IMR-90 (cell line): Measurements from ENCODE around the gene POLR3A. TPM values are rescaled to one million over a fixed set of nuclear protein-coding genes. Genes with fewer than 3 reads are reported as not detected.

ENCODE experiments used
- ATAC-seq: fragments of 200-7000 bp; cut with Tn5 transposase; 2 replicates; pipeline ENCODE4 v1.9.1; 2020; ENCODE audit warnings: low read depth, mild to moderate bottlenecking, moderate library complexity
- BruUV-seq: library from RNA; stranded (reverse); fragments of 400-500 nt; replicated peaks from 2 replicates; lab custom pipeline; 2021; lab: Mats Ljungman, UMichigan
- CTCF ChIA-PET: fragments of 300-600 bp; formaldehyde crosslinking; extraction: SDS; loops from one replicate; lab custom pipeline; 2021; ENCODE audit warnings: antibody characterized with exemption; lab: Yijun Ruan, JAX
- POLR2A ChIA-PET: fragments of 300-600 bp; sonication (Branson Sonifier 250); formaldehyde crosslinking; loops from one replicate; lab custom pipeline; 2022; ENCODE audit warnings: antibody characterized with exemption; ENCODE audit not compliant: unreplicated experiment; lab: Charles Lee
- DNase-seq: peaks from one replicate; pipeline ENCODE4 v3.0.0; 2013
- H2AFZ ChIP-seq: replicated peaks from 2 replicates; pipeline ENCODE3; 2013; ENCODE audit warnings: low read length, mild to moderate bottlenecking; ENCODE audit not compliant: poor library complexity
- H2AK5ac ChIP-seq: 2 replicates; pipeline ENCODE4 v1.6.1; 2013; ENCODE audit warnings: low read depth, low read length, inconsistent platforms
- H2AK9ac ChIP-seq: replicated peaks from 2 replicates; pipeline ENCODE3; 2013; ENCODE audit warnings: mild to moderate bottlenecking, low read depth, low read length, moderate library complexity; ENCODE audit not compliant: poor library complexity
- H2BK120ac ChIP-seq: 2 replicates; pipeline ENCODE4 v1.6.1; 2013; ENCODE audit warnings: low read depth, low read length, inconsistent platforms
- H2BK15ac ChIP-seq: 3 replicates; pipeline ENCODE4 v1.6.1; 2013; ENCODE audit warnings: low read depth, low read length, inconsistent platforms
- H2BK20ac ChIP-seq: 2 replicates; pipeline ENCODE4 v1.6.1; 2013; ENCODE audit warnings: low read depth, mild to moderate bottlenecking, inconsistent platforms, low read length, moderate library complexity
- H2BK5ac ChIP-seq: 2 replicates; pipeline ENCODE4 v1.6.1; 2013; ENCODE audit warnings: mild to moderate bottlenecking, low read depth, low read length, inconsistent platforms; ENCODE audit not compliant: poor library complexity, severe bottlenecking
- H3K14ac ChIP-seq: replicated peaks from 2 replicates; pipeline ENCODE4 v1.6.1; 2013; ENCODE audit warnings: low read depth, low read length, inconsistent platforms
- H3K18ac ChIP-seq: 2 replicates; pipeline ENCODE4 v1.6.1; 2013; ENCODE audit warnings: low read depth, low read length, control low read depth
- H3K23ac ChIP-seq: 2 replicates; pipeline ENCODE4 v1.6.1; 2013; ENCODE audit warnings: low read depth, low read length, inconsistent platforms
- H3K27ac ChIP-seq: 2 replicates; pipeline ENCODE4 v1.5.1; 2013; ENCODE audit warnings: mild to moderate bottlenecking, control low read depth, low read length; ENCODE audit not compliant: insufficient read depth
- H3K27me3 ChIP-seq: 2 replicates; pipeline ENCODE4 v1.6.1; 2013; ENCODE audit warnings: low read length; ENCODE audit not compliant: control insufficient read depth, insufficient read depth
- H3K36me3 ChIP-seq: 2 replicates; pipeline ENCODE4 v1.6.1; 2013; ENCODE audit warnings: low read length, mixed read lengths; ENCODE audit not compliant: control insufficient read depth, insufficient read depth
- H3K4ac ChIP-seq: 2 replicates; pipeline ENCODE4 v1.6.1; 2013; ENCODE audit warnings: low read depth, low read length, inconsistent platforms
- H3K4me1 ChIP-seq: 2 replicates; pipeline ENCODE4 v1.6.1; 2013; ENCODE audit warnings: low read length, mixed read lengths; ENCODE audit not compliant: control insufficient read depth, insufficient read depth
- H3K4me2 ChIP-seq: 2 replicates; pipeline ENCODE4 v1.6.1; 2013; ENCODE audit warnings: low read depth, mild to moderate bottlenecking, control low read depth, low read length, moderate library complexity
- H3K4me3 ChIP-seq: 2 replicates; pipeline ENCODE4 v1.5.1; 2013; ENCODE audit warnings: low read depth, mild to moderate bottlenecking, control low read depth, low read length, moderate library complexity; ENCODE audit not compliant: insufficient read depth
- H3K56ac ChIP-seq: 2 replicates; pipeline ENCODE4 v1.6.1; 2013; ENCODE audit warnings: low read length, inconsistent platforms; ENCODE audit not compliant: insufficient read depth; ENCODE audit errors: extremely low read depth
- H3K79me1 ChIP-seq, 2 experiments: 2 replicates each; pipeline ENCODE4 v1.6.1; 2013; ENCODE audit warnings: low read length in 2 of 2, inconsistent platforms in 1 of 2, low read depth in 1 of 2
- H3K9ac ChIP-seq: 2 replicates; pipeline ENCODE4 v1.6.1; 2013; ENCODE audit warnings: low read depth, low read length, control low read depth
- H3K9me1 ChIP-seq: 2 replicates; pipeline ENCODE4 v1.6.1; 2013; ENCODE audit warnings: low read length, inconsistent platforms; ENCODE audit not compliant: insufficient read depth
- H3K9me3 ChIP-seq: 2 replicates; pipeline ENCODE4 v1.6.1; 2013; ENCODE audit warnings: low read length; ENCODE audit not compliant: control insufficient read depth, insufficient read depth
- H4K20me1 ChIP-seq: 2 replicates; pipeline ENCODE4 v1.6.1; 2013; ENCODE audit warnings: low read length, inconsistent platforms; ENCODE audit not compliant: insufficient read depth
- H4K5ac ChIP-seq: 2 replicates; pipeline ENCODE4 v1.6.1; 2013; ENCODE audit warnings: mild to moderate bottlenecking, low read depth, low read length, control low read depth
- H4K8ac ChIP-seq, 2 experiments: 2 replicates each; pipeline ENCODE4 v1.6.1; 2013; ENCODE audit warnings: low read depth in 2 of 2, low read length in 2 of 2, control low read depth in 1 of 2, inconsistent platforms in 1 of 2
- H4K91ac ChIP-seq: 2 replicates; pipeline ENCODE4 v1.6.1; 2013; ENCODE audit warnings: low read depth, low read length, inconsistent platforms; ENCODE audit not compliant: insufficient read depth
- BHLHE40 ChIP-seq: fragments of 150-350 bp; IDR thresholded peaks from 2 replicates; pipeline ENCODE4 v1.6.1; 2016; ENCODE audit warnings: mild to moderate bottlenecking, low read depth, low read length
- ELK1 ChIP-seq: fragments of 150-350 bp; IDR thresholded peaks from 2 replicates; pipeline ENCODE4 v1.6.1; 2016; ENCODE audit warnings: low read depth, mild to moderate bottlenecking, low read length, moderate library complexity, borderline replicate concordance
- MAFK ChIP-seq: IDR thresholded peaks from 2 replicates; pipeline ENCODE4 v1.6.1; 2012; ENCODE audit warnings: low read depth, low read length, improper control_type of control experiment
- MXI1 ChIP-seq: IDR thresholded peaks from 2 replicates; pipeline ENCODE4 v1.6.1; 2012; ENCODE audit warnings: low read depth, mild to moderate bottlenecking, low read length, moderate library complexity, borderline replicate concordance
- NFE2L2 ChIP-seq: fragments of 150-350 bp; IDR thresholded peaks from 2 replicates; pipeline ENCODE4 v1.6.1; 2016; ENCODE audit warnings: low read depth, mild to moderate bottlenecking, low read length
- POLR2A ChIP-seq: IDR thresholded peaks from 2 replicates; pipeline ENCODE4 v1.6.1; 2012; ENCODE audit warnings: mild to moderate bottlenecking, low read depth, low read length
- RCOR1 ChIP-seq: IDR thresholded peaks from 2 replicates; pipeline ENCODE4 v1.6.1; 2012; ENCODE audit warnings: mild to moderate bottlenecking, low read length, improper control_type of control experiment; ENCODE audit not compliant: insufficient replicate concordance
- WGBS, 2 experiments: methylation state at CpG; one replicate each; pipeline versions ENCODE4 v1.1.5 to v1.1.7; 2013; ENCODE audit warnings: missing lambda C conversion rate in 2 of 2; ENCODE audit not compliant: insufficient read length in 1 of 2; ENCODE audit errors: extremely low coverage in 2 of 2; 5-methylcytosine and 5-hydroxymethylcytosine counted together
- dilution Hi-C: fragments of 300-500 bp; cut with HindIII; formaldehyde crosslinking; loops from one replicate; pipeline ENCODE4 v1.14.3; 2018; ENCODE audit warnings: low sequenced_read_pairs; ENCODE audit not compliant: unreplicated experiment
- in situ Hi-C: fragments of 300-500 bp; cut with MboI; formaldehyde crosslinking; loops from 3 replicates; pipeline ENCODE4 v1.14.3; 2019; ENCODE audit warnings: low sequenced_read_pairs, inconsistent platforms, mixed read lengths
- intact Hi-C: fragments of 100-400 bp; cut with micrococcal nuclease; formaldehyde crosslinking; loops from 2 replicates; pipeline ENCODE4 v1.10.0; 2022
- polyA plus RNA-seq, 3 experiments: library from polyadenylated mRNA; depleted of rRNA; stranded (reverse); fragments of >200 nt; gene quantifications; 2 replicates each; pipeline ENCODE4 v1.2.3, GENCODE V29; 2012; ENCODE audit warnings: low replicate concordance in 1 of 3
- total RNA-seq: library from RNA; depleted of rRNA; stranded (reverse); fragments of >200 nt; gene quantifications from 2 replicates; pipeline ENCODE4 v1.2.3, GENCODE V29; 2012

POLR3A gene
- total and polyA plus RNA-seq, 2 of the 4 experiments (the other 2 are of a cell fraction) = 11.9 to 24.4 TPM

- H3K79me1 ChIP-seq = peaks cover 14 to 41% of the 10 kb centered on the region in 2 experiments; a peak in 3 of 4 replicates
- H2BK120ac ChIP-seq = no peak overlapping the region
- no TSS peak for BruUV-seq
- no peak overlapping the region for H3K27ac ChIP-seq
- no peaks in the 10 kb centered on the region for H3K27me3 ChIP-seq
- ChIA-PET POLR2A (no interaction called here), CTCF (no interaction called here)
- H3K23ac ChIP-seq = no peak overlapping the region
- DNase-seq = no peak
- intact Hi-C loops (loop anchor here (5.0 to 10.0 kb wide), 3 partner anchors 152 to 927 kb away; no protein-coding TSS in a partner anchor), dilution Hi-C loops (no loop called here), in situ Hi-C loops (loop anchor here (5.0 to 10.0 kb wide), 3 partner anchors 260 to 1152 kb away; no protein-coding TSS in a partner anchor)
- no peaks in the 10 kb centered on the region for H3K9me3 ChIP-seq
- no peak overlapping the region for H4K8ac ChIP-seq
- H3K4me2 ChIP-seq = no peak overlapping the region
- H3K36me3 ChIP-seq = peaks cover 23% of the 10 kb centered on the region
- peaks cover 48% of the 10 kb centered on the region for H4K20me1 ChIP-seq
- no peak overlapping the region for H3K18ac ChIP-seq
- H2AFZ ChIP-seq = no peak overlapping the region
- no peak overlapping the region for H3K4ac ChIP-seq
- TF ChIP-seq NFE2L2 (no peak), RCOR1 (no peak), MXI1 (no peak), ELK1 (no peak), BHLHE40 (no peak), POLR2A (no peak), MAFK (no peak)
- 76% methylated on average over 6 of the region's 10 CpGs; no CpG with 5 or more reads in 1 of the 2 experiments for WGBS, 2 experiments
- H3K4me1 ChIP-seq = peaks cover 15% of the 10 kb centered on the region
- H4K91ac ChIP-seq = no peak overlapping the region
- H3K9ac ChIP-seq = no peak overlapping the region
- no peak for ATAC-seq
- H2BK5ac ChIP-seq = no peak overlapping the region
- no peak overlapping the region; the same call in 1 of the 2 replicates for H2BK20ac ChIP-seq
- H3K9me1 ChIP-seq = peaks cover 20% of the 10 kb centered on the region
- H2BK15ac ChIP-seq = no peak overlapping the region
- H2AK9ac ChIP-seq = no peak overlapping the region
- H4K5ac ChIP-seq = no peak overlapping the region
- H3K14ac ChIP-seq = no peak overlapping the region
- no peak overlapping the region for H2AK5ac ChIP-seq
- H3K56ac ChIP-seq = no peak overlapping the region
- no peak overlapping the region for H3K4me3 ChIP-seq
Measured at GRCh38 chr10:78045237-78045636, 15.9 kb upstream of the POLR3A start.
